Heart left ventricle (tissue), 13 donors: ENCODE results near the gene GRAP.

Experiments used
- POLR2A ChIP-seq, 2 donors: fragments of 450-650 bp; IDR thresholded peaks; one replicate each; pipeline ENCODE4 v1.6.1; 2017; ENCODE audit warnings: antibody characterized with exemption in 2 of 2, mild to moderate bottlenecking in 2 of 2, moderate library complexity in 2 of 2
- TF ChIP-seq, protein P1 (sequence below), 12 donors: fragments of 200-600 bp; sonication (generic) in 4 of 12; IDR thresholded peaks; one replicate each; pipeline versions ENCODE4 v1.5.0 to v1.8.0; 2018 to 2022; ENCODE audit warnings: antibody characterized with exemption in 12 of 12, mild to moderate bottlenecking in 5 of 12
- donor health status: ischemic (EF 13 %, LVEDD 7.1; RV severe dilation, severe dysfunction).
- donor health status: DM: no; HTN: yes; CAD: no.
- donor health status: DM: no; HTN: no; CAD: no.
- donor health status: ischemic (EF 25% LVEDD 6.9; RV normal size, moderate dysfunction).
- donor health status: ischemic (EF 25% LVEDD 5.7; RV mildly dilated, moderate dysfunction).
- donor health status: ischemic (EF 35%, LVEDD 5.7; RV mildly dilated, moderate dysfunction).
- donor health status: nonischemic (EF 11% LVEDD 7.7; RV severe dilation, severe dysfunction).
- donor health status: DM: yes; HTN: yes; CAD: no.
- donor health status: PGD.
- donor health status: ischemic (EF 29% LVEDD 5.4; RV normal size, mild dysfunction).
- donor health status: nonischemic (EF 23%, LVEDD 6.1; RV moderate dilation, normal function).

GRCh38 chr17:18977021-18977420, 69.7 kb downstream of the GRAP start:
- TF ChIP-seq, protein P1, sequence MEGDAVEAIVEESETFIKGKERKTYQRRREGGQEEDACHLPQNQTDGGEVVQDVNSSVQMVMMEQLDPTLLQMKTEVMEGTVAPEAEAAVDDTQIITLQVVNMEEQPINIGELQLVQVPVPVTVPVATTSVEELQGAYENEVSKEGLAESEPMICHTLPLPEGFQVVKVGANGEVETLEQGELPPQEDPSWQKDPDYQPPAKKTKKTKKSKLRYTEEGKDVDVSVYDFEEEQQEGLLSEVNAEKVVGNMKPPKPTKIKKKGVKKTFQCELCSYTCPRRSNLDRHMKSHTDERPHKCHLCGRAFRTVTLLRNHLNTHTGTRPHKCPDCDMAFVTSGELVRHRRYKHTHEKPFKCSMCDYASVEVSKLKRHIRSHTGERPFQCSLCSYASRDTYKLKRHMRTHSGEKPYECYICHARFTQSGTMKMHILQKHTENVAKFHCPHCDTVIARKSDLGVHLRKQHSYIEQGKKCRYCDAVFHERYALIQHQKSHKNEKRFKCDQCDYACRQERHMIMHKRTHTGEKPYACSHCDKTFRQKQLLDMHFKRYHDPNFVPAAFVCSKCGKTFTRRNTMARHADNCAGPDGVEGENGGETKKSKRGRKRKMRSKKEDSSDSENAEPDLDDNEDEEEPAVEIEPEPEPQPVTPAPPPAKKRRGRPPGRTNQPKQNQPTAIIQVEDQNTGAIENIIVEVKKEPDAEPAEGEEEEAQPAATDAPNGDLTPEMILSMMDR (IDR thresholded peaks at IDR 0.05), result no peak
- TF ChIP-seq POLR2A (IDR thresholded peaks at IDR 0.05), result no peak
